CD4-positive, alpha-beta T cell treated with Interleukin-15 for 1 hour (primary cell): Measurements from ENCODE around the gene ZNF777.
"Not testable (repeated sequence)": the region's sequence is repeated elsewhere in the genome, so short reads cannot be mapped to it uniquely, and the experiment has no call there.

Source experiments
- DNase-seq: peaks from one replicate; pipeline ENCODE4 v3.0.0-alpha.2; 2020

ZNF777 gene

GRCh38 chr7:149460493-149461277 is at the start of gene ZNF777:
Gene ZNF777, minus strand, starts transcription at chr7:149461062. Its CDS starts 5,040 bp downstream, at chr7:149456022.
- peak; percentile 84 for DNase-seq

DNA sequence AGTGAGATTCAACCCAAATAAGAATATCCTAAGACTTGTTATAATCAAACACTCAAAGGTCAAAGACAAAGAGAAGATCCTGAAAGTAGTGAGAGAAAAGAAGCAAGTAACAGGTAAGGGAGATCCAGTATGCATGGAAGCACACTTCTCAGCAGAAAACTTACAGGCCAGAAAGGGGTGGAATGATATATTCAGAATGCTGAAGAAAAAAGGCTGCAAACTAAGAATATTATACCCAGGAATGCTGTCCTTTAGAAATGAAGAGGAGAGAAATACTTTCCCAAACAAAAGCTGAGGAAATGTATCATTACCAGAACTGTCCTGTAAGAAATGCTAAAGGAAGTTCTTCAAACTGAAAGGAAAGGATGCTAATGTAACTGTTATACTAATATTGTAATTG is 49.4 kb upstream of the ZNF777 start:
- no peak for DNase-seq

- no peak for DNase-seq
These were observed 48.9 kb upstream of the ZNF777 start for GRCh38 chr7:149509774-149510173.

DNA sequence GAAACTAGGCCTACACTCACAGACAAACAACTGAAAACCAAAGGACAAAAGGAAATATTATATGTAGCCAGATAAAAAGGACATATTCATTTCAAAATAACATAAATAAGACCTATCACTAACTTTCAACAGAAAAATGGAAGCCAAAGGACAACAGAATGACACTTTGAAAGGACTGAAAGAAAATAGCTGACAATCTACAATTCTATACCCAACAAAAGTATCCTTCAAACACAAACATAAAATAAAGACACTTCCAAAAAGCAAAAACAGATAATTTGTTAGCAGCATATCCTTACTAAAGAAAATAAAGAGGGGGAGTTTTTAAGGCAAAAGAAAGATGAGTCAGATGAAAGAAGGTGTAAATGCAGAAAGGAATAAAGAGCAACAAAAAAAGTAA is 44.7 kb upstream of the ZNF777 start:
- DNase-seq, result no peak

GRCh38 chr7:149501651-149502050 is 40.8 kb upstream of the ZNF777 start:
- no peak for DNase-seq

- no peak for DNase-seq
These were observed 40.0 kb upstream of the ZNF777 start for GRCh38 chr7:149500910-149501309.

DNA sequence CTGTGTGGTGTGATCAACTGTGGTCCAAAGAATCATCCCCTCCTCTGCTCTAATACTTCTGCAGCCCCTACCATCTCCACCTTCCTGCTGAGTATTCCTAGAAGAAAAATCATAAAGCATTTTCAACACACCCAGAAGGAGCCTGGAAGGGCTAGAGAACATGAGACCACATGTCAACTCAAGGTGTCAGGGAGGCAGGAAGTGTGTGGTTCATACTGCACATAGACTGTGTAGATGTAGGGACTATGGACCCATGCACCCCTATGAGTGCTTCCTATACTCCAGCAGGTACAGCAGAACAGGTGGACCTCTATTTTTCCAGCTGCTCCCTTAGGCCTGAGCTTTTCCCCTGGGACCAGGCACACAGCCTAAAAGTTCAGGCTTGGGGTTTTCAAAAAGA is 39.3 kb upstream of the ZNF777 start:
- no peak for DNase-seq

GRCh38 chr7:149498811-149499210 is 37.9 kb upstream of the ZNF777 start:
- DNase-seq, result no peak

GRCh38 chr7:149497467-149498261 is 36.8 kb upstream of the ZNF777 start, which contains the start of gene ZNF746:
Gene ZNF746, minus strand, starts transcription at chr7:149497809. Its CDS starts 273 bp downstream, at chr7:149497536.
- DNase-seq, result peak; percentile 83

GRCh38 chr7:149496642-149497391 is 36.0 kb upstream of the ZNF777 start:
- DNase-seq, result peak; percentile 49

DNA sequence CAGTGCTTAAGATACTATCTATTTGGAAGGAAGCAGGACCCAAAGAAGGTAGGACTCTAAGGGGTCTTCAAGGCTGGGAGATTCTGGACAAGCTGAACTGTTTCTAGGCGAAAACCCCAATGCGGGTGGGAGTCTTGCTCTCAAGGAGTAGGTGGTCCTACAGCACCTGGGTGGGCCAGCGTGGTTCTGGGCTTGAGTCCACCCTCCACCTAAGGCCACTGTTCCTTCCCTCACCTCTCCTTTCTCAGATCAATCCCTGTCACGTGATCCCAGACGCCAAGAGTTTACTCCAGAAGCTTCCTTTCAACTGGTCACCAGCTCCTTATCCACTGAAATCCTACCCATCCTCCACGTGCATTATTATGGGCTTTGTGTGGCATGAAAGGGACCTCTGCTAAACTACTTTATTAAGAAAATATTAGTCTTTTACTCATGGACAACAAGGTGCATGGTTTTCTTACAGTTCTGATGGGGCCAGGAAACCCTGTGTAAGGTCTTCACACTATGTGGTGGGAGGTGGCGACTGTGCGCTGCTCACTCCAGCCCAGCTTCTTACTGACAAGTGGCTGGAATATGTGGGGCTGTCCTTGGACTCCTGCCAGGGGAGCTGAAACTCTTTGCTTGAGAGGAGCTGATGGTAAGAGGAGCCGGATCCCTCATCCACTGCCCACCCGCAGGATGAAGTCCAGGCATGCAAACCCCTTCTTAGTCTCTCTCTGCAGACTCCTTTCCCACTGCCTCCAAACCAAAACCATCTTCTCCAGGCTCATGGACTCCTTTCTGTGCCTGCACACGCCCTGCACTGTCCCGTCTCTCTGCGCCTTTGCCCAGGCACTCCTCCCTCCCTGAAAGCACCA is 35.2 kb upstream of the ZNF777 start:
- no peak for DNase-seq

GRCh38 chr7:149494738-149495368 is 34.0 kb upstream of the ZNF777 start:
- DNase-seq, result no peak

- not testable (repeated sequence) for DNase-seq
These were observed 33.1 kb upstream of the ZNF777 start for GRCh38 chr7:149493975-149494374.

- no peak for DNase-seq
These were observed 32.5 kb upstream of the ZNF777 start for GRCh38 chr7:149493366-149493765.

- no peak for DNase-seq
These were observed 29.4 kb upstream of the ZNF777 start for GRCh38 chr7:149490083-149490760.

DNA sequence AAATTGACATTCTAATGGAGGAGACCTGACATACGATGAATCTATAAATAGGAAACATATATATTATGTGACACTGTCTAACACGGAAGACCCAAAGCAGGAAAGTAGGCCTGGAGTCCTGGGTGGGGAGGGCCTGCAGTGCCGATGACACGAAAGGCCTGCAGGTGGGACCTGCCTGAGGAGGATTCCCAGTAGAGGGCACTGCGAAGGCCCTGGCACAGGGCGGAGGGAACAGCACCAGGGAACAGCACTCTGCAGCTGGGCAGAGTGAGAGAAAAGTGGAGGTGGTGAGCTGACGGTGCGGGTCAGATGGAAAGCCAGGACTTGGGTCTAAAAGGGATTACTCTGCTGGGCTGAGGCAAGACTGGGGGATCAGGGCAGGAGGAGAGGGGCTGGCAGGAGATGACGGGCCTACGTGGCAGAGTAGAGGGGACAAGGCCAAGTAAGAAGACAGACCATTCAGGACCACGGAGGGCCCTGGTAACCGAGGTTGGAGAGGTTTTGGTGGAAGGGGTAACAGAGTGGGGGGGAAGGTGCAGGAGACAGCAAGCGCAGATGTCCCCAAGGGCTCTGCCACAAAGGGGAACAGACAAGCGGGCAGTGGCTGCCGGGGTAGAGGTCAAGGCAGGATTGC is 28.6 kb upstream of the ZNF777 start:
- DNase-seq, result no peak

DNA sequence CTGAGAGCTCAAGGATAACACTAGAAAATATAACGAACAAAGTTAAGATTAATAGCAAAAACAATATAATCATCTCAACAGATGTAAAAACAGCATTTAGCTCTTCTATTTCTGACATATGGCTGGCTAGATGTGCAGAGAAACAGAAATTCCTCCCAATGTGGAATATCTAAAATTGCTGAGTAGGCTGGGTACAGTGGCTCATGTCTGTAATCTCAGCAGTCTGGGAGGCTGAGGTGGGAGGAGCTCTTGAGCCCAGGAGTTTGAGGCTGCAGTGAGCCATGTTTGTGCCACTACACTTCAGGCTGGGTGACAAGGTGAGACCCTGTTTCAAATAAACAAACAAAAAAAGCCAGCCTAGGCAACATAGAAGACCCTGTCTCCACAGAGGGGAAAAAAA is 18.7 kb upstream of the ZNF777 start:
- DNase-seq, result no peak

- no peak for DNase-seq
These were observed 17.9 kb upstream of the ZNF777 start for GRCh38 chr7:149478754-149479153.

DNA sequence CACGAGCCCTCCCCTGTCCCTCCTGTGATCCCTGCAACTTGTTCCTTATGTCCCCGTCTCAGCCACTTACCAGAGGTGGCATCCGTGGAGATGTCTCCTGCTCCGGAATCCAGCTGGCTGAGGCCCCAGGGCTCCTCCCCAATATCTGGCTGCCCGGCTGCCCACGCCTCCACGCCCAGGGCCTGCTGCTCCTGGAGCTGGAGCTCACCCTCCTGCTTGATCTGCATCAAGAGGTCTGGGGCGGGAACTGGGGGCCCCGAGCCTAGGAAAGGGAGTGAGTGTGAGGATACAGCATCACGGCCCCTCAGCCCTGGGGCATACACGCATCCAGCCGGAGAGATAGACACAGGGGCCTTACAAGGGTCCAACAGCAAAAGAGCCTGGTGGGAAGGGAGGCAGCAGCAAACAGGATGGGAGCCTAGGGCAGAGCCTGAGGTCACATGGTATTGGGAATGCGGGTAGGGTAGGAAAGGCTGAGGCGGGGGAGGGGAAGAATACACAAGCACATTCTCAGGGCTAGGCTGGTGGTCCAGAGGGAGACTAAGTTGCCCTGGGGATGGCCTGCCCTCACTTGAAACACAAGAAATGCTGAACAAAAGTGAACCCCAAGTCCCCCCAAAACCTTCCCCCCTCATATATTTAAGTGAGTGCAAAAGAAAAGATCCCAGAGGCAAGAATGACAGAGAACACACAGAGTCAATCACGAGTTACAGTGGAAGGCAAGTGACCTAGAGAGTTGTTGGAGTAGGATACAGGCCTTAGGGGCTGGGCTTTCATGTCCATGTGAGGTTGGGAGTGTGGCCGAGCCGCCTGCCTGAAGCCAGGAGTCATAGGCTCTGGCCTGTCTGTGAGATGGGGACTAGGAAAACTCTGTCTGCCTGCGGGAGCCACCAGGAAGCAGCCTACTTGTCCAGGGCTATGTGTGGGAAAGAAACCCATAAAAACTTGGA is 16.9 kb upstream of the ZNF777 start:
- no peak for DNase-seq

GRCh38 chr7:149476791-149477190 is 15.9 kb upstream of the ZNF777 start:
- DNase-seq, result no peak
